Measurements from ENCODE around the gene ZDHHC14. TPM values are rescaled to one million over a fixed set of nuclear protein-coding genes. Genes with fewer than 3 reads are reported as not detected.

The ZDHHC14 gene
- total RNA-seq, 4 donors from 2014 or later: 7.3 to 14.4 (median 8.1) TPM

DNA sequence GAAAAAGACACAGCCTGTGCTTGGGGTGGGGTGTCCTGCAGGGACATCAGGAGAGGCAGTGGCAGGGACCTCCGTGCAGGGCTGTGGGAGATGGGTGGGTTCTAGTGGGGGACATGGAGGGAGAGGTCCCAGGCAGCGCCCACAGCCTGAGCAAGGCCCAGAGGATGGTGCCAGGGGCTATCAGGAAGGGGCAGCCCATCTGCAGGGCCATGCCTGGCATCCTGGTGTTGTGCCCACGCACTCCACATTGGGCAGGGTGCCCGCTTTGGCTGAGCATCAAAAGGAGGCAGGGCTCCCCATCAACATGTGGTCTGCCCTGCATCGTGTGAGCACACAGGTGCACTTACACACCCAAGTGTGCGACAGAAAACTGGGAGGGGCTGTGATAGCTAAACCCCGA is 257.8 kb downstream of the ZDHHC14 start:
- TF ChIP-seq POLR2AphosphoS5 (IDR thresholded peaks at IDR 0.05) (no peak), POLR2A (IDR thresholded peaks at IDR 0.05) (no peak), EP300 (IDR thresholded peaks at IDR 0.05) (no peak)
- TF ChIP-seq, protein P1, sequence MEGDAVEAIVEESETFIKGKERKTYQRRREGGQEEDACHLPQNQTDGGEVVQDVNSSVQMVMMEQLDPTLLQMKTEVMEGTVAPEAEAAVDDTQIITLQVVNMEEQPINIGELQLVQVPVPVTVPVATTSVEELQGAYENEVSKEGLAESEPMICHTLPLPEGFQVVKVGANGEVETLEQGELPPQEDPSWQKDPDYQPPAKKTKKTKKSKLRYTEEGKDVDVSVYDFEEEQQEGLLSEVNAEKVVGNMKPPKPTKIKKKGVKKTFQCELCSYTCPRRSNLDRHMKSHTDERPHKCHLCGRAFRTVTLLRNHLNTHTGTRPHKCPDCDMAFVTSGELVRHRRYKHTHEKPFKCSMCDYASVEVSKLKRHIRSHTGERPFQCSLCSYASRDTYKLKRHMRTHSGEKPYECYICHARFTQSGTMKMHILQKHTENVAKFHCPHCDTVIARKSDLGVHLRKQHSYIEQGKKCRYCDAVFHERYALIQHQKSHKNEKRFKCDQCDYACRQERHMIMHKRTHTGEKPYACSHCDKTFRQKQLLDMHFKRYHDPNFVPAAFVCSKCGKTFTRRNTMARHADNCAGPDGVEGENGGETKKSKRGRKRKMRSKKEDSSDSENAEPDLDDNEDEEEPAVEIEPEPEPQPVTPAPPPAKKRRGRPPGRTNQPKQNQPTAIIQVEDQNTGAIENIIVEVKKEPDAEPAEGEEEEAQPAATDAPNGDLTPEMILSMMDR (IDR thresholded peaks at IDR 0.05): no peak
- H3K9me3 ChIP-seq: no peaks in the 10 kb centered on the region
- H3K27me3 ChIP-seq: no peaks in the 10 kb centered on the region
- ATAC-seq: no peak
- no peak overlapping the region for H3K4me3 ChIP-seq
- peaks cover 0 to 4% of the 10 kb centered on the region in 2 donors for H3K36me3 ChIP-seq
- H3K27ac ChIP-seq: no peak overlapping the region
- WGBS, 2 donors (ENCODE audit: low coverage in 1 of 2): 87% methylated on average over 2 of the region's 7 CpGs; no CpG with 5 or more reads in 1 of the 2 donors
- no peaks in the 10 kb centered on the region for H3K4me1 ChIP-seq

DNA sequence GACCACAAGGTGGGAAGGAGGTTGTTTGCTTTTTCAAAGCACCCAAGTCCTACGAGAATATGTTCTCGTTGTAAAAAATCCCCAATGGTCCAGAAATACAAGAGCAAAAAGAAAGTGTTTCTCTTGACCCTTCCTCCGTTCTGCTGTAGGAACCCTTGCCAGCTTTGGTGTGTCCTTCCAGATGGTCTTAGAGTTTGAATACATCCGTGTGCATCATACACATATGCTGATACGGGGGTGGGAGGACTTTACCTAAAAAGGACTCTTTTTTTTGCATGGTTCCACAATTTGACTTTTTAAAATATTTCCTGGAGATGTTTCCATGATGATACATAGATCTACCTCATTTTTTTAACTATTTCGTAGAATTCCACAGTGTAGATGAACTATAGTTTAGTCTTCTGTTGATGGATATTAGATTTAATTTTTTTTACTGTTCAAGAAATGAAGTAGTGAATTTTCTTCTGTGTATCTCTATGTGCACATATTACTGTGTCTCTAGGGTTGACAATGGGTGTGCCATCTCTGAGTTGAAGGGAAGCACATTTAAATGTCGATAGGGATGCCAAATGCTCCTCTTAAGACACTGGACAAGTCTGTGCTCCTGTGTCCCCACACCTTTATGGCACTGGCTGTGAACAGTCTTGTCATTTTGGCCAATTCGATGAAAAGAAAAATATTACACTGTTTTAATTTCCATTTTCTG is 259.9 kb downstream of the ZDHHC14 start:
- Histone ChIP-seq H3K36me3 (peaks cover 0 to 4% of the 10 kb centered on the region in 2 donors), H3K27ac (no peak overlapping the region), H3K4me1 (no peaks in the 10 kb centered on the region), H3K9me3 (no peaks in the 10 kb centered on the region), H3K4me3 (no peak overlapping the region), H3K27me3 (no peaks in the 10 kb centered on the region)
- ATAC-seq: no peak
- 84 to 93% methylated on average over 5 to 8 of the region's 8 CpGs for WGBS, 2 donors (ENCODE audit: low coverage in 1 of 2)
- TF ChIP-seq POLR2AphosphoS5 (IDR thresholded peaks at IDR 0.05) (no peak), EP300 (IDR thresholded peaks at IDR 0.05) (no peak), POLR2A (IDR thresholded peaks at IDR 0.05) (no peak)
- TF ChIP-seq, protein P1 (IDR thresholded peaks at IDR 0.05): no peak

DNA sequence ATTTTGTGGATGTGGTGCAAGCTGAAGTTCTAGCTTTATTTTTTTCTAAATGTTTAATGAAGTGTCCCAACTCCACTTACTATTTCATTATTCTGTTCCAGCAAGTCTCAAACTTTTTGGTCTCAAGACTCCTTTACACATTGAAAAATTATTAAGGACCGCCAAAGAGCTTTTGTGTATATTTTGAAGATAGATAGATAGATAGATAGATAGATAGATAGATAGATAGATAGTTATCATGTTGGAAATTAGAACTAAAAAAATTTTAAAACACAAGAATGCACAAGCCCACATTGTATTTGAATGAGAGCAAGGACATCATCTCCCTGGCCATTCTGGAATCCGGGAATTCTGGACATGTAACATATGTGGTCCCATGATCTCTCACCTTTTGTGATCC is 260.8 kb downstream of the ZDHHC14 start:
- TF ChIP-seq, protein P1 (IDR thresholded peaks at IDR 0.05): no peak
- TF ChIP-seq EP300 (IDR thresholded peaks at IDR 0.05) (no peak), POLR2A (IDR thresholded peaks at IDR 0.05) (no peak), POLR2AphosphoS5 (IDR thresholded peaks at IDR 0.05) (no peak)
- no peak for ATAC-seq
- 86 to 100% methylated on average over 1 to 2 of the region's 2 CpGs for WGBS, 2 donors (ENCODE audit: low coverage in 1 of 2)

DNA sequence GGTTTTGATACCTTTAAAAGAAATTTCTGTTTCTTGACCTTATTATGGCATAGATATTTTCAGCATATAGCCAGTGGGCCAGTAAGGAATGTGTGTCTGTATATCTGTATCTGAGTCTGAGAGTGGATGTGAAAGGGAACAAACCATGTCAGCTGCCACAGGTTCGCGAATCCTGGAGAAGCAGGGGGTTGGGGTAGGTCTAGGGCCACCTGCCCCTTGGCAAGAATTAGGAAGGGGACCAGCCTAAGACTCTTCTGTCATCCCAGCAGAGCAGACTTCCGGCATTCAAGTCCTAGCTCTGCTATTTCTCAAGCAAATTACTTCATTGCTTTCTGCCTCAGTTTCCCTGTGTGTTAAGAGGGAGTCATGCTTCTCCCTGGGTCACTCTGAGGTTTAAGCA is 261.7 kb downstream of the ZDHHC14 start:
- no peak overlapping the region for H3K4me3 ChIP-seq
- no peak overlapping the region for H3K27ac ChIP-seq
- TF ChIP-seq, protein P1 (IDR thresholded peaks at IDR 0.05): no peak
- TF ChIP-seq POLR2A (IDR thresholded peaks at IDR 0.05) (no peak), POLR2AphosphoS5 (IDR thresholded peaks at IDR 0.05) (no peak), EP300 (IDR thresholded peaks at IDR 0.05) (no peak)
- peaks cover 0 to 10% of the 10 kb centered on the region in 2 donors for H3K36me3 ChIP-seq
- no peaks in the 10 kb centered on the region for H3K9me3 ChIP-seq
- no peak for ATAC-seq
- H3K27me3 ChIP-seq: no peaks in the 10 kb centered on the region
- 79 to 100% methylated on average over 2 to 3 of the region's 3 CpGs for WGBS, 2 donors (ENCODE audit: low coverage in 1 of 2)
- no peaks in the 10 kb centered on the region for H3K4me1 ChIP-seq

More for the DNA sequence above, 260.8 kb downstream of the ZDHHC14 start:
- no peaks in the 10 kb centered on the region for H3K4me1 ChIP-seq
- H3K9me3 ChIP-seq: no peaks in the 10 kb centered on the region
- H3K36me3 ChIP-seq: peaks cover 0 to 4% of the 10 kb centered on the region in 2 donors
- H3K27me3 ChIP-seq: no peaks in the 10 kb centered on the region
- no peak overlapping the region for H3K4me3 ChIP-seq
- no peak overlapping the region for H3K27ac ChIP-seq
